ENCODE measurements around the gene PPP1R14D.

GRCh38 chr15:40853241-40853890 lies 24.9 kb upstream of the PPP1R14D start:
- TF ChIP-seq POLR2A (IDR thresholded peaks at IDR 0.05) (no peak), CTCF (IDR thresholded peaks at IDR 0.05) (no peak), POLR2AphosphoS5 (IDR thresholded peaks at IDR 0.05) (no peak)

Data from prostate gland (tissue), 2 donors.